ENCODE measurements around the gene ERFE.
A peak's percentile ranks its signal among the peaks of the same experiment; 100 is the strongest.
"Not testable (repeated sequence)": the region's sequence is repeated elsewhere in the genome, so short reads cannot be mapped to it uniquely, and the experiment has no call there.

ERFE gene, protein sequence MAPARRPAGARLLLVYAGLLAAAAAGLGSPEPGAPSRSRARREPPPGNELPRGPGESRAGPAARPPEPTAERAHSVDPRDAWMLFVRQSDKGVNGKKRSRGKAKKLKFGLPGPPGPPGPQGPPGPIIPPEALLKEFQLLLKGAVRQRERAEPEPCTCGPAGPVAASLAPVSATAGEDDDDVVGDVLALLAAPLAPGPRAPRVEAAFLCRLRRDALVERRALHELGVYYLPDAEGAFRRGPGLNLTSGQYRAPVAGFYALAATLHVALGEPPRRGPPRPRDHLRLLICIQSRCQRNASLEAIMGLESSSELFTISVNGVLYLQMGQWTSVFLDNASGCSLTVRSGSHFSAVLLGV

DNA sequence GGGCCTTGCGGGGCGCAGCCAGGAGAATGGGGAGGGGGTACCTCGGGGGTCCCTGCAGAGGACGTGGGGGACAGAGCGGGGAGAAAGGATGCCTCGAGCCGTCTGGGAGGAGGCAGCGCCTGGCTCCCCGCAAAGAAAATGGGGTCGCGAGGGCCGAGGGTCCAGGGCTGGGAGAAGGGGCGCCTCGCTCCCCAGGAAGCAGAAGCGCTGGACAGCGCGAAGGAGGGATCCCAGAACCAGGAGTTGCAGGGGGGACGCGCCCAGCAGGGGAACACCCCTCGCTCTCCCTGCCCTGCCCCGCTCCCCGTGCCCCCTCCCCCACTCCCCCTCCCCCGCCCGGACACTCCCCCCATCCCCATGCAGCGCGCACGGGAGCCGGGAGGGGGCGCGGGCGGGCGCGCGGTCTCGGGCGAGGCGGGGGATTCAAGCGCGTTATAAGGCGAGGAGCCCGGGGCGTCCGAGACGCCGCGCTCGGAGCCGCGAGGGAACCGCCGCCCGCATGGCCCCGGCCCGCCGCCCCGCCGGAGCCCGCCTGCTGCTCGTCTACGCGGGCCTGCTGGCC lies at the start of gene ERFE:
Gene ERFE, plus strand, starts transcription at position 462 of the 562 bp plus-strand sequence. Its CDS starts 38 bp downstream, at position 500.
- peak; percentile 44 to 48 for DNase-seq

DNA sequence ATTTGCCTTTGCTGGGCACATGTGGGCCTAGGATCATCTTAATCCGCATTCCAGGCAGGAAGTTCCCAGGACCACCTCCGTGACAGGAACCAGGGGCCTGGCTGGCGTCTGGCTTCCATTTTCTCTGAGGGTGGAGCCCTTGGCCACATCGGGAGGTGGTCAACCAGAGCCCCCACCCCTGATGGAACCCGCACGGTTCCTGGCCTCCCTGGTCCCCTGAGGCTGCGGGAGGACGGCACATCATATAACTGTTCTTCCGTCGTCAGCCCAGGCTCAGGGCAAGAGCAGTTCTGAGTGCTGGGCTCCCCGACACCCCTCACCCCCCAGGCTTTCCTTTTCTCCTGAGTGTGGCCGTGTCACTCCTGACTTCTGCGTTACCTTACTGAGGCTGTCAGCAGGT lies 45.2 kb upstream of the ERFE start:
- no peak for DNase-seq

DNA sequence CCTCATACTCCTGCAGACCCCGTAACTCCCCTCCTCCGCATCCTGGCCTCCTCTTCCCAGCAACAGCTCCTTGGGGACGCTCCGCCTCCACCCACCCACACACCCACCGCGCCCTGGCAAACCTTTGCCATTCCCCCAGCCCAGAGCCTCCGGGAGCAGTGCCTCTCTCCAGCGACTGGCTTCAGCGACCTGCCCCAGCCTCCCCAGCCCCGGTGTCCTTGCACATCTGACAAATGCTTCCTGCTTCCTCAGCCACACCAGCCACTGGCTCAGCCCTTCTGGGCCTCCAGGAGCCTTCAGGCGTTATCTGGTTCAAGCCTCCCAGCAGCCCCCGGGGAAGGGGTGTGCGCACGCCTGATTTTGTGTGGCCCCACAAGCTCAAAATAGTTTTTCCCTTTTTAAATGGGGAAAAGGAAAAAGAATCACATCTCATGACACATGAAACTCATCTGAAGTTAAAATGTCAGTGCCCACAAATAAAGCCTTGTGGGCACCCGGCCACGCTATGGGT lies 44.4 kb upstream of the ERFE start:
- no peak for DNase-seq

DNA sequence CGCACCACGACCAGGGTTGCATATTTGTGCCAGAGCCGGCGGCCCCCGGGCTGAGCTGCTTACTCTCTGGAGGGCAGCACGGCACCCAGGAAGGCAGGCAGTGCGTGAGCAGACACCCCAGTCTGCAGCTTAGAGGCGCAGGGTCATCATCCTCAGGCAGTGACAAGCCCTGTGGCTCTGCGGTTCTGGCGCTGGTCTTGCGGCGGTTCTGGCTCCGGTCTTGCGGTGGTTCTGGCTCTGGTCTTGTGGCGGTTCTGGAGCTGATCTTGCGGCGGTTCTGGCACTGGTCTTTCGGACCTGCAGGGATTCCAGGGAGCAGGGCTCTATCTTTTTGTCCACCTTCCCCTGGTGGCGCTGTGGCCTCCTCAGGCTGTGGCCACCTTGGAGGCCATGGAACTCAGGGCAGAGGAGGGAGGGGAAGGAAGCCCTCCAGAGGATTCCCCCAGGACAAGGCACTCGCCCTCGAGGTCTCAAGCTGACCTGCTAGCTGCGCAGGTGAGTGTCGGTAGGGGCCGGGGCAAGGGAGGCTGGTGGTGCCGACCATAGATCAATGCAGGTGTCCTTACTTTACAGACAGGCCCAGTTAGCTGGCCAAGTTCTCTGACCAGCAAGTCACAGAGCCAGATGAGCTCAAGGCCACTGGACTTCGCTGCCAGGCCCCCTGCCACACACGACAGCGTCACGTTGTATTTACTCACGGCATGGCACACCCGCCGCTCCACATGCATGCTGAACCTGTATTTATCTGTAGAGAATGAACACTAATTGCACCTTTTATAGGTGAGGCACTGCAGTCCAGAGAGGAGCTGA lies 43.7 kb upstream of the ERFE start:
- no peak for DNase-seq

DNA sequence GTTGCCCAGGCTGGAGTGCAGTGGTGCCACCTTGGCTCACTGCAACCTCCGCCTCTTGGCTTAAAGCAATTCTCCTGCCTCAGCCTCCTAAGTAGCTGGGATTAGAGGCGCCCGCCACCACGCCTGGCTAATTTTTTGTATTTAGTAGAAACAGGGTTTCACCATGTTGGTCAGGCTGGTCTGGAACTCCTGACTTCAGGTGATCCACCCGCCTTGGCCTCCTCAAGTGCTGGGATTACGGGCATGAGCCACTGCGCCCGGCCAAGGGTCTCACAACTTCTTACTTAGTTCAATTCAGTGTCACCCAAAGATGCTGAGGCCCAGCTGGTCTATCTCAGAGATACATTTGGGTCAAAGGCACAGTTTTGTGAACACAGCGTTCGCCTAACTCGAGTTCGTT lies 43.1 kb upstream of the ERFE start:
- not testable (repeated sequence) for DNase-seq

DNA sequence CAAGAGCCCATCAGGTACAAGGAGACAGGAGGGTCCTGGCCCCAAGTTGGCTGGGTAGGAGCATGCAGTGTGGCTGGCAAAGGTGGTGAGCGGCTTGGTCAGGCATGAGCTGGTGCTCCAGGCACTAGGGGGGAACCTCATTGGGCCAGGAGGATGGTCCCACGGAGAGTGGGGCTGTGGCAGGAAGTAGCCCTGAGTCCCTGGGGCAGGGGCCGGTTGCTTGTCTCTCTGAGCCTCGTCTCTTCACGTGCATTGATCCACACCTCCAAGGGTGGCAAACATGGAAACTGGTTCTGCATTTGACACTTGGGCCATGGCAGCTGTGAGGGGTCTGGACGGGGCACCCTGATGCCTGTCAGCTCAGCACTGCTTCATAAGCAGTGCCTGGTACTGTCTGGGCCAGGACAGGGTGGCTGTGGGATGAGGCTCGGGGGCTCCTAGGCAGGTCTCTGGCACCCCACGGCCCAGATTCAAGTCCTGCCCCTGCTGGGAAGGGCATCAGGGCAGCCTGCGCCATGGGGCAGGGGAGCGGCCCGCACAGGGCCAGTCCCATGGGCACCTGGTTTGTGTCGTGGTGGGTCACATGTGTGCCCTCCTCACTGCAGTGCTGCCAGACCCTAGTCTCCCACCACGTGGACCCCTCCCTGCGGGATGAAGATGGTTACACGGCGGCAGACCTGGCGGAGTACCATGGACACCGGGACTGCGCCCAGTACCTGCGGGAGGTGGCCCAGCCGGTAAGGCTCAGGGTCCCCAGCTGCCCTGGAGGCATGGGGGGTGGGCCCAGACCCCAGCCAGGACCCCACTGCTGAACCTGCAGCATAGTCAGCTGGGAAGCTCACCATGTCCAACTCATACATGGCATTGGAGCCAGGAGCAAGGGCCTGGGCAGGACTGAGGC lies 42.2 kb upstream of the ERFE start:
- DNase-seq, result no peak

DNA sequence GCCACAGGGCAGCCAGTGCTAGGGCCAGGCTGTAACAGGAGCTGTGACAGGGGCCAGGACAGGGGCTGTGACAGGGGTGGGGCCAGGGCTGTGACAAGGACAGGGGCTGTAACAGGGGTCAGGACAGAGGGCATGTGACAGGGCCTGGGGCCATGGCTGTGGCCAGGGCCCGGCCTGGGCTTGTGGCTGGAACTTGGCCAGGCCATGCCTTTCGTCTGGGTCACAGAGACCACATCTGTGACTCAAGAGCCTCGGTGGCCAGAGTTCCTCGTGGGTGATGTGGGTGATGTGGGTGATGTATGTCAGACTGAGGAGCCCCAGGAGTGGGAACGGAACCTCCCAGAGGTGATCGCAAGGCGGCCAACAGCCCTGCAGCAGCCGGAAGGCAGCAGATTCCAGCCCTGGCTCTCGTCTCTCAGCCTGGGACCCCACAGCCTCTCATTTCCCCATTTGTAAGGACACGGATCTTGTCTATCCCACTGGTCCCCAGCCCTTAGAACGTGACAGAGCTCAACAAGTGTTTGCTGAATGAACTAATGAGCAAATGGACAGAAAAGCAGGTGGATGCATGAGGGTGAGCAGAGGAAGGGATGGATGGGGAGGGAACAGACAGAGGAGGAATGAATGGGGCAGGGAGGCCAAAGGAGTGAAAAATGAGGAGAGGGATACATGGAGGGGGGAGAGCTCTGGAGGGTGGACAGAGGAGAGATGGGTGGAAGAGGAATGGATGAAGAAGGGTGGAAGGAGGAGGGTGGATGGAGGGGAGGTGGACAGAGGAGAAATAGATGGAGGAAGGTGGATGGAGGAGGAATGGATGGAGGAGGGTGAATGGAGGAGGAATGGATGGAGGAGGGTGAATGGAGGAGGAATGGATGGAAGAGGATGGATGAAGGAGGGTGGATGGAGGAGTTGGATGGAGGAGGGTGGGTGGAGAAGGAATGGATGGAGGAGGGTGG lies 41.3 kb upstream of the ERFE start:
- no peak for DNase-seq

DNA sequence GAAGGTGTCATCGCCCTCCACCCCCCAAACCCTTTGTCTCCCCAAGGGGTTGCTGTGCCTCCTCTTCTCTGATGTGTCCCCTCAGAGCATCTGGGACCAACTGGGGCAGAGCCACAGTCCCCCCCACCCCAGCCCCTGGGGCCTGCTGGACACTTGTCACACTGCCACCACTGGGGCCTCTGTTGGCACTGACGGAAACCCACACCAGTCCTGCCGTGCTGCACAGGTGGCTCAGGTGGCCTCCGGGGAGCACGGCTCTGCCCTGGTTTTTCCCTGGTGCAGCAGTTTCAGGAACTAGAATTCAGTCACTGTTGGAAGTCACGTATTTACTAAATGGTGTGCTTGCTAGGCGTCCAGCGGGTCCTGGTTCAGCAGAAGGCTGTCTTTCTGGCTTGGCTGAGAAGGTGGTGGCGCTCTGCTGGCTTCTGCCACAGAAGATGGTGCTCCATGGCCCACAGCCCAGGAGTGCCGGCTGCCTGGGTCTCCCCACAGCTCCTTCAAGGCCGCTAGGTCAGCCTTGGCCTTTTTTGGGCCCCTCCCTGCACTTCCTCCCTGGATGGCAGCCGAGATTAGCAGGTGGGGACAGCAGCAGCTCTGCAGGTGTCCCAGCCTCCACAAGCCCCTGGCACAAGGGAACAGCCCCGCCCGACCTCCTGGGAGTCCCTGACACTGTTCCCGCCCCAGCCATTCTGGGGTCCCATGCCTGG lies 38.9 kb upstream of the ERFE start:
- DNase-seq, result no peak

DNA sequence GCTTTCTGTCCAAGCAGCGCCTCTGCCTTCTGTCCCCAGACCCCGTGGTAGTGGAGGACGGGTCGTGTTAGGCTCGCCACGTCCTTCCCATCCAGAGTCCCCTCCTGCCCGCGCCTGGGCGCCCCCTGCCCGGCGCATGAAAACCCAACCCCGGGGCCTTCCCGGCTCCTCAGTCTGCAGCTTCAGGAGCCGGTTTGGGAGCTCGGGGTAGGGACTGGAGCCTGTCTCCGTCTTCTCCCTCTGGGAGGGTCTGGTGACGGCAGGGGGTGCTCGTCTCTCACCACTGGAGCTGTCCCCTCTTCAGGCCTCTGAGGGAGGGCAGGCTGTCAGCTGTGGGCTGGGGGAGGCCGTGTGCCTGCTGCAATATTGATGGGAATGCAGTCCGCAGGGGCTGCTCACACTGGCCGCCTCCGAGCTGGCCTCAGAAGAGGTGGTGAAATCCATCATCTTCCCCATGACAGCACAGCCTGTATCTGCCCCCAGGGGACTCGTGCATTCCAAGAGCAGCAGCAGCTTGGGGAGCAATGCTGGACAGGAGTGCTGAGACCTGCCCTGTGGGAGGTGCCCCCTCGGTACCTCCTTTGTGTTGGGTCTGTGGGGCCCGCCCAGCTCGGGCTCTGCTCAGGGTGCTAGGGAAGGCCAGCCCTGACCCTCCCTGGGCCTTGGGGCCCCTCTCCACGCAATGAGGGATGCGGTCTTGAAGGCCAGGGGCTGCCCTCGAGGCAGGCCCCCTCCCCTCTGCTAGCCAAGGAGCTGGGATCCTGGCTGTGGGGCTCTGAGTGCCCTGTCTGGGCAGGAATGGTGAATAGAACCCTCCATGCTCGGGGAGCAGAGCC lies 38.1 kb upstream of the ERFE start:
- no peak for DNase-seq

DNA sequence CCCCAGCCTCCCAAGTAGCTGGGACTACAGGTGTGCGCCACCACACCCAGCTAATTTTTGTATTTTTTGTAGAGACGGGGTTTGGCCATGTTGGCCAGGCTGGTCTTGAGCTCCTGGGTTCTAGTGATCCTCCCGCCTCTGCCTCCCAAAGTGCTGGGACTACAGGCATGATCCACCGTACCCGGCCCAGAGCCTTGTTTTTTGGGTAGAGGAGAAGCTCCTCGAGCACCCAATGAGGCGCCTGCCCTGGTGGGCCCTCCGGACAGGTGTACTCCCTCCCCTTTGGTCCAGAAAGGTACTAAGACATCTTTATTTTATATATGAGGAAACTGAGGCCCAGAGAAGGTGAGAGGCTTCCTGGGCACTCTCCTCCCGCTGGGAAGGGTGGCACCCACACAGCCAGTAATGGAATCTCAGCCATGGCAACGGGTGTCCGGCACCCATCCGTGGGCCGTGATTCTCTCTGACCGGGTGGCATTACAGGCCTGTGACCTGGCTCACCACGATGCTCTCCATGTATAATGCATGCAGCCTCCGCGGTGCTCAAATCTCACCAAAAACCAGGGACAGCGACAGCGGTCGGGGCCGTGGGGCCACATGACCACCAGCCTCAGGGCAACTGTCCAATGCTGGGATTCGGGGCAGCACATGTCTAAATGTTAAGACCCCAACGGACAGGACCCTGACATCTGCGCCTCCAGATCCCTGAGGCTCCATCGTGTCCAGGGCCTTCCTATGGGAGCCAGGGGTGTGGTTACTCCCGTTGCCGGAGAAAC lies 37.1 kb upstream of the ERFE start:
- no peak for DNase-seq

DNA sequence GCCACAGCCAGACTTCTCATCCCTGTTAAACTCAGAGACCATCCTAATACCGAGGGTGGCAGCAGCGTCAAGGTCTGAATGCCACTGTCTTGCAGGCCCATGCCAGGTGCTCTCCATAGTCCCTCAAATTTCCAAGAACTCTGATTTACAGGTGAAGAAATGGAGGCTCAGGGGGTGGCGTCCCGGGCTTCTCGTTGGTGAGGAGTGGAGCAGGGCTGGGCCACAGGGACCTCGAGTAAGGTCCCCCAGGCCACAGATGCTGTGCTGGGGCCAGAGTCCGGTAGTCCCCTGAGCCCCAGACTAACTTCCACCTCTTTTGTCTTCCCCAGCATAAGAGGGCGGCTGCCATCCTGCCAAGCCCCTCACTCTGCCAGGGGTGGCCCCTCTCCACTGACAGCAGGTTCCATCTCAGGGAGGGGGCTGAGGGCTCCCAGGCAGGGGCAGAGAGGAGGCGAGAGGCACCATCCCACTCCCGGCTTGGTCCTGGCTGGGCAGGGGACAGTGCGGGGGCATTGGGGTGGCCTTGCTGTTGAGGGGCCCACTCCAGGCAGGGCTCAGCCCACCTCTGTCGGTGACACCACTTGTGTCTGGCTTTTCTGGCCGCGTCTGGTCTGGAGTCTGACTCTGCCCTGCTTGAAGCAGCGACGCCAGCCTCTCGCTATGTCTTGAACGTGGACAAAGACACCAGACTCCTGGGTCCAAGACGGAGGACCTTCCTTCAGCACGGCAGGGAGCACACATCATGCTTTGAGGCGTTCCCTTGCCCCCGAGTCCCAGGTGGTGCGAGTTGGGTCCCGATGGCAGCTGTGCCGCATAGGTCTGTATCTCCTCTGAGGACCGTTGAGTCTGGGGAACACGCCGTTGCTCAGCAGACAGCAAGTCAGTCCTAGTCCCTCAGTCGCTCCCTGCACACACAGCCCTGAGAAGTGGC lies 36.2 kb upstream of the ERFE start:
- no peak for DNase-seq

DNA sequence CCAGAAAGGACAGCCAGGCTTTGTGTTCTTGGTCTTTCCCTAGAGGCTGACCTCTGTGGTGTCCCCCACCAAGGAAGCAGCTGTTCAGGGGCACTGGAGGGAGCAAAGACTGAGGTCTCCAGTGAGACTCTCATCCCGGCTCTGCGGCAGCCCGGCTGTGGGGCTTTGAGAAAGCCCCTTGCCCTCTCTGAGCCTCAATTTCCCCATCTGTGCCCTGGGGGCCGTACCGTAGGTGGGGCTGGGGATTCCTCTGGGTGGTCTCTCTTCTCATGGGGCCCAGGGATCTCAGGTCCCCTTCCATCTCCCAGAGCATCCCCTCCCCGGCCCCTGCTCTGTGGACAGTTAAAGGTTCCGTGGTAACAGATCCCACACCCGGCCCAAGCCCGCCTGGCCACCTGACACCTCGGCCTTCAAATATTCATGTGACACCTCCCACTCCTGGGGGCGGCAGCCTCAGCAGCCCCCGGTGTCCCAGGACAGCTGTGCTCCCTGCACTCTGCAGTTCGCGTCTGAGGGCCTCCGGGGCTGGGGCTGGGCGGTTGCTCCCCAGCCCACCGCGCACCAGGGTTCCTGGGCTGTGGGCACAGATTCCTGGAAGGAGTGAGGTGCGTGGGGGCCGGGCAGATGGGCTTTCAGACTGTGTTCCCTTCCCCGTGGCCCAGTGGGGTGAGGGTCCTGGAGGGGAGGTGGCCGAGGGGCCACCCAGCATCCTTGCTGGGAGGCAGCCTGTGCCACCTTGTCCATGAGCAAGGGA lies 35.4 kb upstream of the ERFE start:
- no peak for DNase-seq

DNA sequence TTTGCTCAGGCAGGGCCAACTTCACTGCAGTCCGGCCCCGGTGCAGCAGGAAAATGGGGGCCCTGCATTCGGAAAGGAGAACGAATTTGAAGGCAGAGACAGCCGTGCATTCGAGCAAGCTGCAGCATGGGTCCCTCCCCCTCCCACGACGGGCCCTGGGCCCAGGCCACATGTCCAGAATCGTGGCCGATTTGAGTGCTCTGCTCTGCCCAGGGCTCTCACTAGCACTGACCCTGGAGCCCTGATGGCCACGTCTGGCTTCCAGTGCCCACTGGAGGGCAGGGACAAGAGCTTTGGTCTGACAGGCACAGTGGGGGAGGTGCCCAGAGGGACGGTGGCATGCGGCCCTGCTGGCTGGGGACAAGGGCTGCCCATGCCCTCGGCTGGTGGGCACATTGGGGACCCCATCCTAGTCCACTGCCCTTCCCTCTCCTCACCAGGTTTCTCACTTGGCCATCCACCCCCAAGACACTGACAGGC lies 34.7 kb upstream of the ERFE start:
- no peak for DNase-seq

DNA sequence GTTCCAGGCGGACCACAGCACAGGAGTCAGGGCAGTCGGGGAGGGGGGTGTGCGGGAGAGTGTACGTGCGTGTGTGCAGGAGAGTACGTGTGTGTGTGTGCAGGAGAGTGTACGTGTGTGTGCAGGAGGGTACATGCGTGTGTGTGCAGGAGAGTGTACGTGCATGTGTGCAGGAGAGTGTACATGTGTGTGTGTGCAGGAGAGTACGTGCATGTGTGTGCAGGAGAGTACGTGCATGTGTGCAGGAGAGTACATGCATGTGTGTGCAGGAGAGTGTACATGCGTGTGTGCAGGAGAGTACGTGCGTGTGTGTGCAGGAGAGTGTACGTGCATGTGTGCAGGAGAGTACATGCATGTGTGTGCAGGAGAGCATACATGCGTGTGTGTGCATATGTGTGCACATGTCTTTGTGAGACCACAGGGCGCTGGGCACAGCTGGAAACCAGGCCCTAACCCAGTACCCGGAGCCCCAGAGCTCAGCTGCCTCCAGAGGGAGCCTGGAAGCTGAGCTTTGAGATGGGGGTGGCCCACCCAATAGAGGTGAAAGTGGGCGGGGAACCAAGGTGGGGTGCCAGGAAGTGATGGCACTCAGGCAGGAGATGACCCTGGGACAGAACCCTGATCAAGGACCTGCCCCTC lies 34.2 kb upstream of the ERFE start:
- DNase-seq, result no peak

DNA sequence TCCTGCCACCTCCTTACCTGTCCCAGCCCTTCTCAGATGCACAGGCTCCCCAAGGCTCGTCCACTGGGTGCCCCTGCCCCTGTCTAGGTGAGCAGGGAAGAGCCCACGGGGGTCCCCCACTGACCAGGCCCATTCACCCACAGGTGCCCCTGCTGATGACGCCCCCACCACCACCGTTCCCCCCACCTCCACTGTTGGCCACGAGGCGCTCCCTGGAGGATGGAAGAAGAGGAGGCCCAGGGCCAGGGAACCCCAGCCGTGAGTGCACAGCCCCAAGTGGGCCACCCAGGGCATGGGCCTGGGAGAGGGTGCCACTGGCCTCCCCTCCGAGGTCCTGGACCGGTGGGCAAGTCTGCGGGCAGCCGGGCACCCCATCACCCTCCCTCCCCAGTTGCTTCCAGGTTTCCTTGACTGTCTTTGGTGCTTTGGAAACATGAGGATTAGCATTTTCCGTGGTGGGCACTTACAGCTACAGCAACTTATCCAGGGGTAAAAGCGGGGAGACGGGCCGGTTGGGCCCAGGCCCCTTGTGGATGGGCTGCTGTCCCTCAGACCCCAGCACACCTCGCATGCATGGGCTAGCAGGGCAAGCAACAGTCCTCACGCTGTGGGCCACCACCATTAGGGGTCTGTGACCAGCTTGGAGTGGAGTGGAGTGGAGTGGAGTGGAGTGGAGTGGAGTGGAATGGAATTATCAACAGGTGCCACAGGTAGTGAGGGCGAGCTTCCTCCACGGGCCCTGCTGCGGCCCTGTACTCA lies 33.5 kb upstream of the ERFE start:
- DNase-seq, result no peak

DNA sequence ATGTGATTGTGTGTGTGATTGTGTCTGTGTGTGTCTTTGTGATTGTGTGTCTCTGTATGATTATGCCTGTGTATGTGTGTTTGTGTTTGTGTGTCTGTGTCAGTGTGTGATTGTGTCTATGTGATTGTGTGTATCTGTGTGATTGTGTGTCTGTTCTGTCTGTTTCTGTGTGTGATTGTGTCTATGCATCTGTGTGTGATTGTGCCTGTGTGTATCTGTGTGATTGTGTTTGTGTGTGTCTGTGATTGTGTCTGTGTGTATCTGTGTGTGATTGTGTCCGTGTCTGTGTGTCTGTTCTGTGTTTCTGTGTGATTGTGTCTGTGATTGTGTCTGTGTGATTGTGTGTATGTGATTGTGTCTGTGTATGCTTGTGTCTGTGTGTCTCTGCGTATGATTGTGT lies 32.4 kb upstream of the ERFE start:
- DNase-seq, result no peak

All from SHP77 (cell line).